Measurements from ENCODE around the gene COLEC11. TPM values are rescaled to one million over a fixed set of nuclear protein-coding genes. Genes with fewer than 3 reads are reported as not detected.

COLEC11 gene
- polyA plus RNA-seq, 1 donor (not counting 4 experiments of a cell fraction or from before 2014, with no cell fraction given) = not detected

DNA sequence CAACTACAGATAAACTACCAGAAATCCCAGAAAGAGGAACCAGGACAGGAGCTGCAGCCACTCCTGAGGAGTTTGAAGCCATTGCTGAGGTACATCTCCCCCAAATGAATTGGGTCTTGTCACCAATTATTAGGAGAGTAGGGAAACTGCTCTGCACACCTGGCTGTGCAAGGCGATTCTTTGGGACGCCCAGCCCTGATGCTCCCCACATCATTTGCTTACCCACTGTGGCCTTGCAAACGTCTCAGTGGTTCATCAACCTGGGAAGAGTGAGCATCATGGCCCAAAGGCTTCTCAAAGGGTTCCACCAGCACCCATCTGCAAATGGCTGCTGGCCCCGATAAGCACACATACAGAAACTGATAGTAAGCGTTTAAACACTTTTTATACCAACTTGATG lies 86.7 kb downstream of the COLEC11 start:
- H3K4me1 ChIP-seq (ENCODE audit: control insufficient read depth, extremely low read depth, insufficient read depth, low read length) = no peaks in the 10 kb centered on the region
- no peak overlapping the region for H2AFZ ChIP-seq (ENCODE audit: control insufficient read depth, low read length)
- FAIRE-seq = no peak
- H3K9me1 ChIP-seq (ENCODE audit: control insufficient read depth, extremely low read depth, insufficient read depth, low read length) = no peaks in the 10 kb centered on the region
- no peak overlapping the region for H3K4me3 ChIP-seq (ENCODE audit: control insufficient read depth in 2 of 3, extremely low read depth in 1 of 3, insufficient read depth in 2 of 3, low read depth in 1 of 3, low read length in 3 of 3)
- no peak overlapping the region for H3K4me2 ChIP-seq (ENCODE audit: control insufficient read depth, extremely low read depth, insufficient read depth, low read depth, low read length)
- dilution Hi-C loops (cut with MboI; ENCODE audit: extremely low pct_ligation_motif_present, low sequenced_read_pairs) = no loop called here
- no peak for DNase-seq (ENCODE audit: low read depth, low spot score)
- no peaks in the 10 kb centered on the region for H3K79me2 ChIP-seq (ENCODE audit: control insufficient read depth, insufficient read depth, low read length)
- no peak for TF ChIP-seq EZH2 (IDR thresholded peaks at IDR 0.05; ENCODE audit: low read length)
- TF ChIP-seq, protein P1, sequence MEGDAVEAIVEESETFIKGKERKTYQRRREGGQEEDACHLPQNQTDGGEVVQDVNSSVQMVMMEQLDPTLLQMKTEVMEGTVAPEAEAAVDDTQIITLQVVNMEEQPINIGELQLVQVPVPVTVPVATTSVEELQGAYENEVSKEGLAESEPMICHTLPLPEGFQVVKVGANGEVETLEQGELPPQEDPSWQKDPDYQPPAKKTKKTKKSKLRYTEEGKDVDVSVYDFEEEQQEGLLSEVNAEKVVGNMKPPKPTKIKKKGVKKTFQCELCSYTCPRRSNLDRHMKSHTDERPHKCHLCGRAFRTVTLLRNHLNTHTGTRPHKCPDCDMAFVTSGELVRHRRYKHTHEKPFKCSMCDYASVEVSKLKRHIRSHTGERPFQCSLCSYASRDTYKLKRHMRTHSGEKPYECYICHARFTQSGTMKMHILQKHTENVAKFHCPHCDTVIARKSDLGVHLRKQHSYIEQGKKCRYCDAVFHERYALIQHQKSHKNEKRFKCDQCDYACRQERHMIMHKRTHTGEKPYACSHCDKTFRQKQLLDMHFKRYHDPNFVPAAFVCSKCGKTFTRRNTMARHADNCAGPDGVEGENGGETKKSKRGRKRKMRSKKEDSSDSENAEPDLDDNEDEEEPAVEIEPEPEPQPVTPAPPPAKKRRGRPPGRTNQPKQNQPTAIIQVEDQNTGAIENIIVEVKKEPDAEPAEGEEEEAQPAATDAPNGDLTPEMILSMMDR (optimal IDR thresholded peaks at IDR 0.05 in 1 of 3, IDR thresholded peaks at IDR 0.05 in 1 of 3, conservative IDR thresholded peaks at IDR 0.05 in 1 of 3; ENCODE audit: extremely low read depth in 1 of 3, insufficient read depth in 2 of 3, low read length in 3 of 3) = no peak
- H3K9me3 ChIP-seq (ENCODE audit: control insufficient read depth, low read depth, low read length) = no peaks in the 10 kb centered on the region
- H3K9ac ChIP-seq (ENCODE audit: control insufficient read depth, extremely low read depth, insufficient read depth, low read length) = no peak overlapping the region
- H3K27ac ChIP-seq (ENCODE audit: control insufficient read depth, insufficient read depth, low read length) = no peak overlapping the region
- H3K36me3 ChIP-seq (ENCODE audit: control insufficient read depth in 2 of 2, extremely low read depth in 1 of 2, insufficient read depth in 2 of 2, low read length in 2 of 2) = no peaks in the 10 kb centered on the region
- H4K20me1 ChIP-seq (ENCODE audit: control insufficient read depth, extremely low read depth, insufficient read depth, low read length) = no peaks in the 10 kb centered on the region
- no peaks in the 10 kb centered on the region for H3K27me3 ChIP-seq (ENCODE audit: control insufficient read depth, extremely low read depth, insufficient read depth, low read length)

DNA sequence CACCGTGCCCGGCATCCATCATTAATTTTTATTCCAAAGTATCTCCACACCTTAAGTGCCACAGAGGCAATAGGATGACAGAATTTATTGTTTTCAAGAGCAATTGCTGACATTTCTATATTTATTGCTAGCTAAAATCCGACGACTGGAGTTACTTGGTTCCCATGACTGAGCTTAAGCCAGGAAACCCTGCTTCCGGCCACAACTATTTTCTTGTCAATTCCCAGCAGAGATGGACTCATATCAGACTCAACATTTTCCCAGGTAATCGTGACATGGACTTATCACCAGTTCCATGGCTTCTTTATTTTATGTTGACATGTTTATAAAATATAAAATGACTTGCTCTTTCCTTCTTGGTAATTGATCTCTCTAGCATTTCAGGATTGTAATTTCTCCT lies 87.9 kb downstream of the COLEC11 start:
- Histone ChIP-seq H3K36me3 (ENCODE audit: control insufficient read depth in 2 of 2, extremely low read depth in 1 of 2, insufficient read depth in 2 of 2, low read length in 2 of 2) (no peaks in the 10 kb centered on the region), H3K4me1 (ENCODE audit: control insufficient read depth, extremely low read depth, insufficient read depth, low read length) (no peaks in the 10 kb centered on the region), H4K20me1 (ENCODE audit: control insufficient read depth, extremely low read depth, insufficient read depth, low read length) (no peaks in the 10 kb centered on the region), H2AFZ (ENCODE audit: control insufficient read depth, low read length) (no peak overlapping the region), H3K4me2 (ENCODE audit: control insufficient read depth, extremely low read depth, insufficient read depth, low read depth, low read length) (no peak overlapping the region), H3K9ac (ENCODE audit: control insufficient read depth, extremely low read depth, insufficient read depth, low read length) (no peak overlapping the region), H3K27me3 (ENCODE audit: control insufficient read depth, extremely low read depth, insufficient read depth, low read length) (no peaks in the 10 kb centered on the region), H3K4me3 (ENCODE audit: control insufficient read depth in 2 of 3, extremely low read depth in 1 of 3, insufficient read depth in 2 of 3, low read depth in 1 of 3, low read length in 3 of 3) (no peak overlapping the region), H3K9me1 (ENCODE audit: control insufficient read depth, extremely low read depth, insufficient read depth, low read length) (no peaks in the 10 kb centered on the region), H3K27ac (ENCODE audit: control insufficient read depth, insufficient read depth, low read length) (no peak overlapping the region), H3K79me2 (ENCODE audit: control insufficient read depth, insufficient read depth, low read length) (no peaks in the 10 kb centered on the region), H3K9me3 (ENCODE audit: control insufficient read depth, low read depth, low read length) (no peaks in the 10 kb centered on the region)
- dilution Hi-C loops (cut with MboI; ENCODE audit: extremely low pct_ligation_motif_present, low sequenced_read_pairs) = no loop called here
- DNase-seq (ENCODE audit: low read depth, low spot score) (no peak), FAIRE-seq (no peak)
- no peak for TF ChIP-seq EZH2 (IDR thresholded peaks at IDR 0.05; ENCODE audit: low read length)
- TF ChIP-seq, protein P1 (optimal IDR thresholded peaks at IDR 0.05 in 1 of 3, IDR thresholded peaks at IDR 0.05 in 1 of 3, conservative IDR thresholded peaks at IDR 0.05 in 1 of 3; ENCODE audit: extremely low read depth in 1 of 3, insufficient read depth in 2 of 3, low read length in 3 of 3) = no peak

All from keratinocyte (primary cell).